NCI-H2081 (cell line): ENCODE data around the gene BRINP1.
"Not testable (repeated sequence)": the region's sequence is repeated elsewhere in the genome, so short reads cannot be mapped to it uniquely, and the experiment has no call there.

Experiments used
- DNase-seq, 2 experiments: peaks; one replicate each; lab custom pipeline; 2025; lab: John Stamatoyannopoulos, UW

BRINP1 gene

DNA sequence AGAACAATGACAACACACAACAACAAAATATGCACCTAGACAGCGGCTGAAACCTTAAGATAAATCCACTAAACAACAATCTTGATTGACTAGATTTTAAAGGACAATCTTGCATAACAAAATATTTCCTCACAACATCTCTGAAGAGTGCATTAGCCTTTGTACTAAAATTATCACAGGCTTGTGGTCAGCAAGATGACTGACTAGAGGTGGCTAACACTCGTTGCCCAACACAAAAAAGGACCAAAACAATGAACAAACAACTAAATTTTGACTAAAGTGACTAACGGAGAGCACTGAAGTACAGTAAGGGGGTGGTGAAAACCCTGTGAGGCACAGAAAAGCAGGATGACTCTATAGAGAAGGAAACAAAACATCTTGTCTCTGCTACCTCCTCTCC lies 183.9 kb downstream of the BRINP1 start:
- DNase-seq, result no peak

DNA sequence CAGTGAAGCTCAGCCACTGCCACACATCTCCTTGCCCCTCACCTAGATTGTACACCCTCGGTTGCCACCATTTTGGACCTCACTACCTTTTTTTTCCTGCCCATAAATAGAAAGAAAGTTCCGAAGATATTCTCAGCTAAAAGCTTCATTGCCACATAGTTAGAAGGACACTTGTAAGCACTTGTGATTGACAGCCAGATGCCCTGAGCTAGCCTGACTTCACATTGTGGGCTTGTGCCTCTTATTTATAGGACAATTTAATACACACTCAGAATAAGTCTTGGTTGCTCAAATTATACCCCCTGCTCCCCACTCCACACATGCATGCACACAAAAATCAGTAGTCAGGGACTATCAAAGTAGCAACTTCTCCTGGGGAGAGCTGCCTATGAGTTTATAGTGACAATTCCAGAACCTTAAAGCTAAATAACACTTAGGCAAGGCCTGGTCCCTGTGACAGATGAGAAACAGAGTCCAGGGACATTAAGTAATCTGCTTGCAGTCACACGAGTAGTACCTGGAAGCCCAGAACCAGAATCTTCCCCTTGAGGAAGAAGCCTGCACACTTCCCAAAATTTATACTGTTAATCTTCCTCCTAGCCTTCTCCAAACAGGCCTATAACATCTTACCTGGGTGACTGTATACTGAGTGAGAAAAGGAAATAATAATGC lies 184.8 kb downstream of the BRINP1 start:
- DNase-seq, result no peak

DNA sequence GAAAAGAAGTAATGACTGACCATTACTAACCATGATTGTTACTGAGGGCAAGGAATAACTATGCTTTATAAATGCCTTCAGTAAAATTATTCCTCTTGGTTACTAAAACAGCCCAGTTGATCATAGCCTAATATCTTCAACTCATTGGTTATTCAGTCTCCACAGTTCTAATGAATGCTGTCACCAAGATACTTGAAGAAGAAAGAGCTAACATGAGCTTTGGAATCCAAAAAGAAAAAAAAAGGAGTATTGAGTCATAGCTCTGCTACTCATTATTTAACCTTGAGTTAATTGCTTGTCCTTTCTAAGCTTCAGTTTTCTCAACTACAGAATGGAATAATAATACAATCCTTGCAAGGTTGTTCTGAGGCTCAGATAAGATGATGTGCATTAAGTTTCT lies 187.7 kb downstream of the BRINP1 start:
- DNase-seq, result no peak

GRCh38 chr9:119180897-119181296 lies 188.3 kb downstream of the BRINP1 start:
- no peak for DNase-seq

GRCh38 chr9:119179701-119180100 lies 189.5 kb downstream of the BRINP1 start:
- peak; percentile 67 to 88 for DNase-seq

DNA sequence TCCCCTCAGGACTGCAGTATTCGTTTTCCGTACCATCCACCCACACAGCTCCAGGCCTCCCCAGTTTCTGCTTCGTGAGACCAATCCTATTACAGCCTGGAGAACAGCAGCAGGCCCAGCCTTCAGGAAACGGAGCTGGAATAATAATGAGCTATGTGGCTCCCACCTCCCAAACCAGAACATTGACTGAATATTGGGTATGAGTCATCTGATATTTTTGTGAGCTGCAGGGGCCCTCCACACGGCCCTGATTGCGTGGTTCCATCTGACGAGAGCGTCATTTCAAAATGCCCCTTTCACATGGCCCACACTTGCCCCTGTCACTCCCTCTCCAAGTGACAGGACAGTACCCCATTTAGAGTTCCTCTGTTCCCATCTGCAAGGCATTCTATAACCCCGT lies 192.0 kb downstream of the BRINP1 start:
- no peak for DNase-seq

DNA sequence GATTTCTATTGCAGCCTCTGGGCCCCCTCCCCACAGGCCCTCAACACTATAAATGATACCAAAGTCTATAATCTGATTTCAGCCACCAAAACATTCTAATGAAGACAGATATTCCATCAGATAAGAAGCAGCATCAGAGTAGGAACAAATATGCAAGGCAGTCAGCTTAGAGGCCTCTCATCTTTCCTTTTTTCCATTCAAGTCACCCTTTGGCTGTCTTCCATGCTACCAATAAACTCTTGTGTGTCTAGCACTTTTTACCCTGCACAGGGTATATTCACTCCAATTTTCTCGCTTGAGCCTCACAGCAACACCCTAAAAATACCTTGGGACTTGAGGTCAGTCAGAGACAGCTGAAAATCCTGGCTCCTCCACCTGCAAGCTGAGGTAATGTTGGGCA lies 193.7 kb downstream of the BRINP1 start:
- no peak for DNase-seq

DNA sequence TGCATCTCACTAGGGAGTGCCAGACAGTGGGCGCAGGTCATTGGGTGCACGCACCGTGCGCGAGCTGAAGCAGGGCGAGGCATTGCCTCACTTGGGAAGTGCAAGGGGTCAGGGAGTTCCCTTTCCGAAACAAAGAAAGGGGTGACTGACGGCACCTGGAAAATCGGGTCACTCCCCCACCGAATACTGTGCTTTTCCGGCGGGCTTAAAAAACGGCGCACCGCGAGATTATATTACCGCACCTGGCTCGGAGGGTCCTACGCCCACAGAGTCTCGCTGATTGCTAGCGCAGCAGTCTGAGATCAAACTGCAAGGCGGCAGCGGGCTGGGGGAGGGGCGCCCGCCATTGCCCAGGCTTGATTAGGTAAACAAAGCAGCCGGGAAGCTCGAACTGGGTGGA lies 200.0 kb downstream of the BRINP1 start:
- DNase-seq, result not testable (repeated sequence)

GRCh38 chr9:119167876-119168275 lies 201.4 kb downstream of the BRINP1 start:
- no peak for DNase-seq

GRCh38 chr9:119167267-119167666 lies 202.0 kb downstream of the BRINP1 start:
- no peak for DNase-seq

DNA sequence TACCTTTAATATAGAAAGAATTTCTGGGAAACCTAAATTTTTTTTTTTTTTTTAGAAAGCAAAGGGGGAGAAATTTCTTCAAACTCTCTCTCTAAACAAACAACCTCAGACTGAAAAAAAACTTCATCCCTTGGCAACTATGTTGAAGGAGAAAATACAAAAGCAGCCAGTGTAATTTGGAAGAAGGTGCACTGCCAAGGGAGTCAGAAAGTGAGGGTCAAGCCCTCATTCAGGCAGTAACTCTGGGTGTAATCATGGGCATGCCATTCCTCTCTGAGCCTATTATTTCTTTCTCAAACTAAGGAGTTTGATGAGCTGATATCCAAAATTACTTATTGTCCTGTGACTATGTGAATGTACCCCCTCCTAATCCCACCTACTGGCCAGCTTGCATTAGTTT lies 203.1 kb downstream of the BRINP1 start:
- no peak for DNase-seq

- no peak for DNase-seq
Measured at GRCh38 chr9:119165131-119165530, 204.1 kb downstream of the BRINP1 start.

DNA sequence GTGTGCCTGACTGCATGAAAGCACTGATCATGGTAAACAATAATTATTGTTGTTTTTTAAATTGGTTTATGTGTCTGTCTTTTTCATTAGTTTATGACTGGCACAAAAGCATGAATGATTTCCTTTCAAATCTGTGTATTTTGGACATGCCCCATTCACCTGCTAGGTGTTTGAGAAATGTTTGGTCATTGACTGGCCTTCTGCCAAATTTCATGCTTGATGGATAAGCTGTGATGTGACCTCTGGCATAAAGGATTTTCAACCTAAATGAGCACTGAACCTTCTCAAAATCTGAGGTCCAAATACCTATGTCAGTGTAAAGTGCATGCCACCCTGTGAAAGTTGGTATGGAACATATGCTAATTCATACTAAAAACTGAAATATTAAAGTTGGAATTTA lies 204.5 kb downstream of the BRINP1 start:
- DNase-seq, result peak in 1 of 2 experiments; percentile 58

DNA sequence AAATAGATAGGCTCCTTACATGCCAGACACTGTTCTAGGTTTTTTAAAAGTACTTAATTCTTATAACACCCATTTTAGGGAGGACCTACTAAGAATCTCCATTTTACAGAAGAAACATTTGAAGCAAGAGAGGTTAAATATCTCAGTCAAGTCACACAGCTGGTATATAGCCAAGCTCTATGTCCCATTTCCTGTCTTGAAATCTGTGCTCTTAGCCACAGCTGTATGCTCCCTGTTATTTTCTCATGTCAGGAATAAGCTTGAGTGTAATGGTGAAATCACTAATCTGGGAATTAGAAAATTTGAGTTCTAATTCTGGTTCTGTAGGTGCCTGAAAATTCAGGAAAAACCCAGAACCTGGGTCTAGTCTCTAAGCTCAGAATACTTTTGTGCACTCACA lies 208.7 kb downstream of the BRINP1 start:
- no peak for DNase-seq

DNA sequence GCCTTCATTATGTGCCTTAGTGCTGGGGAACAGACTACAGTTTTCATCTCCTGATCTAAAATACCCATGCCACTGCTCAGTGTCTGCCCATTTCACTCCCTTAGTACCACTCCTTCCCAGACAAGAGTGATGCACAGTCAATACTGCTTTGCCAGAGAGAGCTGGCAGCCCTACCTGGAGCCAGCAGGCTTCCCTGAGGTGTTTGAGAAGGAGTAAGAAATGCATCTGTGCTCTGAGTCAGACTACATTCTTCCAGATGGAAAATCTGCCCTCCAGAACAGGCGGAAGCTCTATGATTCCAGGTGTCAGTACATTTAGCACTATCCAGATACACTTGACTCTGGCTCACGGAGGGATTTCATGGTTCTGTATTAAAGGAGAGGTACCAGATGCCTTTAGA lies 209.8 kb downstream of the BRINP1 start:
- no peak for DNase-seq

- no peak for DNase-seq
Measured at GRCh38 chr9:119157196-119157595, 212.0 kb downstream of the BRINP1 start.

DNA sequence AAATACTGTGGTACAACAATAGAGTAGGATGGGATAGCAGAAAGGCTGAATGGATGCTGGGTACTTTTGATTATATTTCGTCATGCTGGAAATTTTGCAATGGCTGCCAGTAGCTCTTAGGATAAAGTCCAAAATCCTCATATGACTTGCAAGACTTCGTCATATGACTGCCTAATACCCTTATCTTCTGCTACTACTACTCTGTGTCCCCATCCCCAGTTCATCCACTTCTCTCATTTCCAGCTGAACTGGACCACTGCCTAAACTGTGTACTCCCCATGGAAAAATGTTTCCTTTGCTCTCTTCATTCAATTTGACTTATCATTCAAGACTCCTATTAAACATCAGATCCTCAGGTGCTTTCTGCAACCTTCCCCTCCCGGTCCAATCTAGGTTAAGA lies 212.9 kb downstream of the BRINP1 start:
- DNase-seq, result no peak

GRCh38 chr9:119154527-119154926 lies 214.7 kb downstream of the BRINP1 start:
- DNase-seq, result no peak

DNA sequence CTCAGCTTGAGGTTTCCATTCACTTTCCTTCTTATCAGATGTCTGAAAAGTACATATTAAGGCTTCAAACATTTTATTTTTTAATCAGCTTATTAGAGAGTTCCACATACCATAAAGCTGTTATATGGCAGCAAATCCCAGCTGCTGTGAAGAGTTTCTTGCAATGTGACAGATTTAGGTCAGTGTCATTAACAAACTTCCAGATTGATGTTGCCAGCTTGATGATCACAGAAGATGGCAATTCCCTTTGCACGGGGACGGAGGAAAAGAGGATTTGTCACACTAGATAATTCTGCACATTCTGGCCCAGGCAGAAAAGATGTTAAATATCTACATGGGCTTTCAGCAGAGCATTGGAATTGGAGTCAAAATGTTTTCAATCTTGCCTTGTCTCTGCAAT lies 215.8 kb downstream of the BRINP1 start:
- no peak for DNase-seq

DNA sequence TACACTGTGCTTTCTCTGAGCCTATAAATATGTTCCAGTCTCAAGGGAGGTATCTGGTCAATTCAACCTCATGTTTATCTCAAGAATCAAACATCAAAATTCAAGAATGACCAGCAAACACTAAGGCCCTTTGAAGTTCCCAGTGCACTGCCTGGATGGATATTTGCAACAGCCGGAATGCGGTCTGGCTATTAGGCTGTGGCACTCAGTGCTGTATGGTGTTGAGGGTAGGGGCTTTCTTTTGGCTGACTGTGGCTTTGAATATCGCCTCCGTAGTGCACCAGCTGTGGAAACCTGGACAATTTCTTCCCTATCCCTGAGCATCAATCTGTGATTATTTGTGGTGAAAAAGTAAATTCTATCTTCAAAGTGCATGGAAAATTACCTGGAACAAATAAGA lies 220.4 kb downstream of the BRINP1 start:
- DNase-seq, result no peak

DNA sequence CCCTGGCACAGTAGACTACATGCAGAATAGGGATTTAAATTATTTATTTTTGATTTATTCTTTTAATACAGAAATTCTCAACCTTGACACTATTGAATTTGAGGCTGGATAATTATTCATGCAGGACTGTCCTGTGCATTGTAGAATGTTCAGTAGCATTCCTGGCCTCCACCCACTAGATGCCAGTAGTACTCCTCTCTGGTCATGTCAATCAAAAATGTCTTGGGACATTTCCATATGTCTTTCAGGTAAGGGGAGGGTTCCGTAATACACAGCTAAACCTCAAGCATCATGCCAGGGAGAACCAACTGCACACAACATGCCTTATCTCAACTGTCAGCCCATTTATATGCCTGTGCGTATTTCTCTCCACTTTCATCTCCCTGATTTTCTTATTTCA lies 231.8 kb downstream of the BRINP1 start:
- DNase-seq, result no peak

DNA sequence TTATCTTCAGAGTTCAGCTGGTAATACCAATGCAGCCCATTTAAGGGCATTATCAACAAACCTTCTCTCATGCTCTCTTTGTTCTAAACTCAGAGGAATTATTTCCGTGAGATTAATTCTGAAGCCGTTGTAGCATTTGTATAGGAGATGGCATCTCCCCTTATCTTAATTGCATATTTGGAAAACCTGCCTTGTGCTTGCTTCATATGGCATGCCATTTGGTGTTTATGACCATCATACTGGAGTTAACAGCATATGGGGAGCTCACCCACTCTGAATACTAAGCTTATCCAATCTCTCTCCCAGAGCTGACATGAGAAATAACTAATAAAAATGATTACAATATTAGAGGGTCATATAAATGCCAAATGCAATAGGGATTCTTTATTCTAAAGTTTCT lies 243.2 kb downstream of the BRINP1 start:
- no peak for DNase-seq

- no peak for DNase-seq
Measured at GRCh38 chr9:119121899-119122298, 247.3 kb downstream of the BRINP1 start.

DNA sequence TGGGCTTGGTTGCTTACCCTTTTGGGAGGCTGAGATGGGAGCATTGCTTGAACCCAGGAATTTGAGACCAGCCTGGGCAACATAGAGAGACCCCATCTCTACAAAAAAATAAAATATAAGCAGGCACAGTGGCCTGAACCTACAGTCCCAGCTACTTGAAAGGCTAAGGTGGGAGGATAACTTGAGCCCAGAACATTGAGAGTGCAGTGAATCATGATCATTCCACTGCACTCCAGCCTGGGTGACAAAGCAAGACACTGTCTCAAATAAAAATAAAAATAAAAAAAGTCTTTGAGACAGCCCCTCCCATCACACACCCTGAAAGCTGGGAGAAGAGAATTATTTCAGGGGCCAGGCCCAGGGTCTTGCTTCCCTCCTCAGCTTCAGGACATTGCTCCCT lies 251.8 kb downstream of the BRINP1 start:
- DNase-seq, result no peak
